ENCODE results near the gene SLCO2A1. TPM values are rescaled to one million over a fixed set of nuclear protein-coding genes. Genes with fewer than 3 reads are reported as not detected.

SLCO2A1 gene
- total RNA-seq (100 to 1,000 TPM in 1 of 5 donors, 10 to 100 TPM in 3, 1 to 10 TPM in 1; 3.5 to 121 (median 18.7) TPM), polyA plus RNA-seq (1 to 10 TPM; 1.9 to 6.4 (median 3.2) TPM)
- long read RNA-seq, donor 1, result 0 reads
- long read RNA-seq, donor 2, partial matches to known transcripts, result 0 of 1 reads
- long read RNA-seq, donor 2, other reads (novel, unspliced or antisense), result 0 of 1 reads
- long read RNA-seq, donor 3, result 0 reads
- long read RNA-seq, donor 4, result 0 reads
- long read RNA-seq, donor 5, full-length matches to known transcripts, result 1 of 1 reads
- long read RNA-seq, donor 5, partial matches to known transcripts, result 0 of 1 reads
- long read RNA-seq, donor 5, other reads (novel, unspliced or antisense), result 0 of 1 reads
- long read RNA-seq, donor 6, result 0 reads
- long read RNA-seq, donor 7, full-length matches to known transcripts, result 1 of 1 reads
- long read RNA-seq, donor 7, partial matches to known transcripts, result 0 of 1 reads
- long read RNA-seq, donor 7, other reads (novel, unspliced or antisense), result 0 of 1 reads
- long read RNA-seq, donor 8, result 0 reads
- long read RNA-seq, donor 9, result 0 reads
- long read RNA-seq, donor 10, partial matches to known transcripts, result 0 of 1 reads
- long read RNA-seq, donor 10, other reads (novel, unspliced or antisense), result 0 of 1 reads

DNA sequence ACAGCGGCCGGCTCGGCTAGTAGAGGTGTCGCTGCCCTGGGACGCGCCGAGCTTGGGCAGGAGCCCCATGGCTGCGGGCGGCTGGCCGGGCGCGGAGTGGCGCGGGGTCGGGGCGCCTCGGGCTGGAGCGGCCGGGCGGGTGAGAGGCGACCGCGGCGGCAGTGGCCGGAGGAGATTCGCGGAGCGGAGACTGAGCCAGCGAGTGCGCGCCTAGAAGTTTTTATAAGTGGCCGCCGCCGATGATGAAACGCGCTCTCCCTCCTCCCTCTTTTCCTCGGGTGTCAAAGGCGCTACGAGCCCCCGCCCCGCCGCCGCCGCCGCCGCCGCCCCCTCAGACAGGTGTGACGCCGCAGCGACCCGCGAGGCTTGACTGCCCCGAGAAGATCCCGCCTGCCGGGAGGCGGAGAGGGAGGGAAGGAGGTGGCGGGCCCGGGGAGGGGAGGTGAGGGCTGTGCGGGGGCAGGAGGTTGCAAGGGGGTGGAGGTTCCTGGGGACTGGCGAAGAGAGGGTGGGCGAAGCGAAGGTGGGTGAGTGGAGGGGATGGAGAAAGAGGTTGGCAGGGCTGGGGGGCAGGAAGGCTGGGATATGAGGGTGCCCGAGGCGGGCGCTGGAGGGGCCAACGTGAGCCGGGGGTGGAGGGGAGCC is at the start of gene SLCO2A1:
TSS of gene SLCO2A1 (minus strand) at position 192 of the 645 bp plus-strand sequence. CDS start at position 69, 123 bp downstream.
- peak within 1 kb of the TSS; percentile 30 to 76 (median 62) for H3K27ac ChIP-seq
- WGBS, 5 donors, result 1 to 3% (median 1%) methylated on average over 27 to 64 of the region's 67 CpGs
- no peaks in the 10 kb centered on the region for H3K36me3 ChIP-seq
- no peaks in the 10 kb centered on the region for H3K9me3 ChIP-seq
- TF ChIP-seq EP300 (IDR thresholded peaks at IDR 0.05), result no peak
- peak in 1 of 3 donors; percentile 49 for TF ChIP-seq POLR2AphosphoS5 (IDR thresholded peaks at IDR 0.05)
- DNase-seq, result peak; percentile 39 to 86
- intact Hi-C loops (cut with DNase I; ENCODE audit: low total_unique reads), result no loop called here
- H3K27me3 ChIP-seq, result peaks cover 4 to 40% (median 22%) of the 10 kb centered on the region in 3 donors
- peak within 1 kb of the TSS; percentile 49 to 67 (median 58) for H3K4me3 ChIP-seq
- H3K4me1 ChIP-seq, result peaks cover 6 to 23% (median 19%) of the 10 kb centered on the region in 4 donors

DNA sequence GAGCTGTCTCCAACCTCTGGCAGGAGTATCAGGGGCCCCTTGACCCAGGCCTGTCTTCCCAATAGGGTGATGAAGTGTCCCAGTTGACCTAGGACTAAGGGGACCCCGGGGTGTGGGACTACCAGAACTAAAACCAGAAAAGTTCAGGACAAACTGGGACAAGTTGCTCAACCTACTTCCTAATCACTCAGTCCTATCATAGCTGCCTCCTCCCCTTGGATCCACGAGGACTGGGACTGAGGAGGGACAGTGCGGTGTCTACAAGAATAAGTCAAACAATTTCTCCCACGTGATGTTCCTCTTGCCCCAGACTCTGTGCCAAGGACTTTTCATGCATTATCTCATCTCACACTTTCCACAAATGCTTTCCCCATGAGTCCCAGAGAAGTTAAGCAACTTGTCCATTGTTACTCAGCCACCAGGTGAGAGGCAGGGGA is 49.4 kb upstream of the SLCO2A1 start:
- peaks cover 0 to 18% (median 8%) of the 10 kb centered on the region in 4 donors for H3K9me3 ChIP-seq
- H3K36me3 ChIP-seq, result no peaks in the 10 kb centered on the region
- intact Hi-C loops (cut with DNase I; ENCODE audit: low total_unique reads), result no loop called here
- DNase-seq, result no peak
- WGBS, 5 donors, result 75 to 85% (median 79%) methylated on average over 4 of the region's 4 CpGs
- no peak overlapping the region for H3K27ac ChIP-seq
- TF ChIP-seq EP300 (IDR thresholded peaks at IDR 0.05) (no peak), POLR2AphosphoS5 (IDR thresholded peaks at IDR 0.05) (no peak), POLR2A (IDR thresholded peaks at IDR 0.05) (no peak)
- TF ChIP-seq, protein P1, sequence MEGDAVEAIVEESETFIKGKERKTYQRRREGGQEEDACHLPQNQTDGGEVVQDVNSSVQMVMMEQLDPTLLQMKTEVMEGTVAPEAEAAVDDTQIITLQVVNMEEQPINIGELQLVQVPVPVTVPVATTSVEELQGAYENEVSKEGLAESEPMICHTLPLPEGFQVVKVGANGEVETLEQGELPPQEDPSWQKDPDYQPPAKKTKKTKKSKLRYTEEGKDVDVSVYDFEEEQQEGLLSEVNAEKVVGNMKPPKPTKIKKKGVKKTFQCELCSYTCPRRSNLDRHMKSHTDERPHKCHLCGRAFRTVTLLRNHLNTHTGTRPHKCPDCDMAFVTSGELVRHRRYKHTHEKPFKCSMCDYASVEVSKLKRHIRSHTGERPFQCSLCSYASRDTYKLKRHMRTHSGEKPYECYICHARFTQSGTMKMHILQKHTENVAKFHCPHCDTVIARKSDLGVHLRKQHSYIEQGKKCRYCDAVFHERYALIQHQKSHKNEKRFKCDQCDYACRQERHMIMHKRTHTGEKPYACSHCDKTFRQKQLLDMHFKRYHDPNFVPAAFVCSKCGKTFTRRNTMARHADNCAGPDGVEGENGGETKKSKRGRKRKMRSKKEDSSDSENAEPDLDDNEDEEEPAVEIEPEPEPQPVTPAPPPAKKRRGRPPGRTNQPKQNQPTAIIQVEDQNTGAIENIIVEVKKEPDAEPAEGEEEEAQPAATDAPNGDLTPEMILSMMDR (IDR thresholded peaks at IDR 0.05), result no peak
- H3K4me1 ChIP-seq, result no peaks in the 10 kb centered on the region
- no peaks in the 10 kb centered on the region for H3K27me3 ChIP-seq
- no peak overlapping the region for H3K4me3 ChIP-seq

DNA sequence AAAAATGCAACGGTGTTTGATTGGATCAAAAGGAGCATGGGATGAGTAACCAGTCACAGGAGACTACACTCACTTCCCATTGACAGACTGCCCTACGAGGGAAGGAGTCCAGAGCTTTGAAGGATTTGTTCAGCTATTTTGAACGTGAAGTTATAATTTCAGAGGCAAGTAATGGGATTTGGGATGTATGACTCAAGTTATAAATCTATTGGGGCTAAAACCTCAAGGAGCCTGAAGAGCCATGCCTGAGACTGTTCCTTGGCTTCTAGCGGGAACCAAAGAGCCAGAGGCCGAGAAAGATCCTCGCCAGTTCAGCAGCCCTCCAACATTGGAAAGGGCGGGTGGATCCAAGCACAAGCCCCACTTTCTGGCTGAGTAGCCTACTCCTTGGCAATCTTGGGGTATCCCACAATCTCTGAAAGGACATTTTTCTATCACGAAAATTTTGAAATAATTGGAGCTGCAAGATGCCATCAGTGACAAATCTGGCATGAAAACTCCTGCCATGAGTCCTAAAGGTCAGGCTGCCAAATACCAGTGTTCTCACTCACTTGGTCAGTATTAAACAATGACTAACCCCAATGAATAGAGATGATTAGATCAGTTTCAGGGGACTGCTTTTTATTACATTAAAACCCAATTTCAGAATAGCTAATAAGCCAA is 48.6 kb upstream of the SLCO2A1 start:
- intact Hi-C loops (cut with DNase I; ENCODE audit: low total_unique reads), result no loop called here
- 82 to 93% (median 89%) methylated on average over 8 of the region's 8 CpGs for WGBS, 5 donors

DNA sequence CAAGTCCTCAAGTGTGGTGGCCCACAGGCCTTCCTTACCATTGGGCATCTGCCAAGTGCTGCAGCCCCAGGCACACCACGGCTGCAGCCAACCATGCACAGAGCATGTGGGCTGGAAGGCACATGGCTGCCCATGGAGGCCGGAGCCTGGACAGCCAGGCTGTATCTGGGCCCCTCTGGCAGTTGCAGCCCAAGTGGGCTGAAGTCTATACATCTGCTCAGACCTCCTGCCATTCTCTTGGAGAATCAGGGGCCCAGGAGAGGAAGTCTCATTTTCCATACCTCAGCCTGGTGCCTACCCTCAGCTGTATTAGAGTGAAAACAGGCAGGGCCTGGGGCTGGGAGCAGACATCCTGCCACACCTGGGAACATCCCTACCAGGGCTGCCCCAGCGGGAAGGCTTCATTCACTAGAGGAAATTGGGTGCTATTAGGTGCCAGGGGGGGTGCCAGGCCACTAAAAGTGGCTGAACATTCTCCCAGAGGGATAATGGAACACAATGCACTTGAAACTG is 48.0 kb upstream of the SLCO2A1 start:
- H3K36me3 ChIP-seq, result no peaks in the 10 kb centered on the region
- peaks cover 0 to 18% (median 8%) of the 10 kb centered on the region in 4 donors for H3K9me3 ChIP-seq
- TF ChIP-seq POLR2AphosphoS5 (IDR thresholded peaks at IDR 0.05) (no peak), POLR2A (IDR thresholded peaks at IDR 0.05) (no peak), EP300 (IDR thresholded peaks at IDR 0.05) (no peak)
- TF ChIP-seq, protein P1 (IDR thresholded peaks at IDR 0.05), result no peak
- peaks cover 0 to 5% (median 0%) of the 10 kb centered on the region in 3 donors for H3K27me3 ChIP-seq
- H3K27ac ChIP-seq, result no peak overlapping the region
- DNase-seq, result no peak
- no peaks in the 10 kb centered on the region for H3K4me1 ChIP-seq
- 80 to 88% (median 86%) methylated on average over 1 to 3 of the region's 3 CpGs for WGBS, 5 donors
- intact Hi-C loops (cut with DNase I; ENCODE audit: low total_unique reads), result no loop called here
- no peak overlapping the region for H3K4me3 ChIP-seq

More for the DNA sequence above, 48.6 kb upstream of the SLCO2A1 start:
- Histone ChIP-seq H3K9me3 (peaks cover 0 to 18% (median 8%) of the 10 kb centered on the region in 4 donors), H3K4me1 (no peaks in the 10 kb centered on the region), H3K27ac (no peak overlapping the region), H3K36me3 (no peaks in the 10 kb centered on the region), H3K27me3 (peaks cover 0 to 4% (median 0%) of the 10 kb centered on the region in 3 donors), H3K4me3 (no peak overlapping the region)
- DNase-seq, result no peak
- TF ChIP-seq EP300 (IDR thresholded peaks at IDR 0.05) (no peak), POLR2A (IDR thresholded peaks at IDR 0.05) (no peak), POLR2AphosphoS5 (IDR thresholded peaks at IDR 0.05) (no peak)
- TF ChIP-seq, protein P1 (IDR thresholded peaks at IDR 0.05), result no peak
